ENCODE data around the gene ITFG2.

Gene ITFG2

DNA sequence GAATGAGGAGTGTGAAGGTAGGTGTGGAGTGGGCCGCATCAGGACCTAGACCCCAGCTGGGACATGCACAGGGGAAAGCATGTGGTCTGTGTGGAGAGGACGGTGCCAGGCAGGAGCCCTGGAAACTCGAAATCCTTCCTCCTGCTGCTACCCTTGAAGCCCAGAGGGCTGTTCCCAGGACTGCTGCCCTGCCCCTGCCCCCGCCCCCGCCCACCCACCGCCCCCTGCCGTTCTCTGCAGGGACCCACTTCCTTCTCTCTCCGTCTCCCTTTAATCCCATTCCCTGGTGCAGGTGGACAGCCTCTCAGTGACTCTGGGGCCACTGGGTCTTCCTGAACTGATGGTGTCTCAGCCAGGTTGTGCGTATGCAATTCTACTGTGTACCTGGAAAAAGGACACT, 8.0 kb downstream of the ITFG2 start:
- H3K4me3 ChIP-seq (replicated peaks; ENCODE audit: low read depth, low read length), result no peak overlapping the region
- peaks cover 42% of the 10 kb centered on the region for H3K36me3 ChIP-seq (ENCODE audit: control insufficient read depth, insufficient read depth, low read length)
- DNase-seq (ENCODE audit: extremely low read depth, insufficient read length), result no peak
- no peak for TF ChIP-seq CTCF (IDR thresholded peaks at IDR 0.05; ENCODE audit: insufficient read depth, low read length, poor library complexity, severe bottlenecking)
- no peaks in the 10 kb centered on the region for H3K27me3 ChIP-seq (replicated peaks; ENCODE audit: control insufficient read depth, insufficient read depth, low read length)

- H3K36me3 ChIP-seq (ENCODE audit: control insufficient read depth, insufficient read depth, low read length), result peaks cover 46% of the 10 kb centered on the region
- no peaks in the 10 kb centered on the region for H3K27me3 ChIP-seq (replicated peaks; ENCODE audit: control insufficient read depth, insufficient read depth, low read length)
- H3K4me3 ChIP-seq (replicated peaks; ENCODE audit: low read depth, low read length), result no peak overlapping the region
- no peak for TF ChIP-seq CTCF (IDR thresholded peaks at IDR 0.05; ENCODE audit: insufficient read depth, low read length, poor library complexity, severe bottlenecking)
- no peak for DNase-seq (ENCODE audit: extremely low read depth, insufficient read length)
Measured at GRCh38 chr12:2823483-2823882, 11.0 kb downstream of the ITFG2 start.

DNA sequence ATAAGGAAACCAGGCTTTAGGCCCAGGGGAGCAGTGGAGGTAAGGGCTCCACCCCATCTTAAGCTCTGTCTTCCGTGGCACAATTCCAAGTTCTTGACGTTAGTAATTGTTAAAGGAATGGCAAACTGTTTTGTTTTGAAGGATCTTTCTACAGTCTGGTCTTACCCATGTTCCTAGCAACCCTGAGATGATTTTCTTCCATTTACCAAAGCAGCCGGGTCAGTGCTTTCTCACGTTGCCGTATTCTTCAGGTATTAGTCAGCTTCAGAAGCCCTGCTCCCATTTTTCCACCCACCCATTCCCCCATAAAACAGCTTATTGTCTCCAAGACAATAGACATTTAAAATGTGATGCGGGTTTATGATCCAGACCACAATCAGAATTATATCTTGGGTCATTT, 12.1 kb downstream of the ITFG2 start:
- TF ChIP-seq CTCF (IDR thresholded peaks at IDR 0.05; ENCODE audit: insufficient read depth, low read length, poor library complexity, severe bottlenecking), result no peak
- peaks cover 46% of the 10 kb centered on the region for H3K36me3 ChIP-seq (ENCODE audit: control insufficient read depth, insufficient read depth, low read length)

DNA sequence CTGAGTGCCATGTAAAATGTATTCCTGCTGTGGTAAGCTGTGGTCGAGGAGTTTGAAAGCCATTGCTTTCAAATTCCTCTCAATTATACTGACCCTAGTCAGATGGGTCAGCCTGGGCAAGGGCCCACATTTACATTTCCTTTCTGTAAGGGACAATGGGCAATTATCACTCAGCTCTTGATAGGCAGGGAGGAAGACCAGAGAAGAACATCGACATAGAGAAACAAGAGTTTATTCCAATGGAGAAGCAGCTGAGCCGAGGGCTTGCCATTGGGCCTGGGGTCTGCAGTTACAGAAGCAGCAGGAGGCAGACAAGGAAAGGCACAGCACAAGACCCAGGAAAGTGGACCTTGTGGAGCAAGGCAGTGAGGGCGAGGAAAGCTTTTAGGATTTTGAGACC, 12.7 kb downstream of the ITFG2 start:
- Histone ChIP-seq H3K4me3 (replicated peaks; ENCODE audit: low read depth, low read length) (no peak overlapping the region), H3K27me3 (replicated peaks; ENCODE audit: control insufficient read depth, insufficient read depth, low read length) (no peaks in the 10 kb centered on the region), H3K36me3 (ENCODE audit: control insufficient read depth, insufficient read depth, low read length) (peaks cover 43% of the 10 kb centered on the region)
- TF ChIP-seq CTCF (IDR thresholded peaks at IDR 0.05; ENCODE audit: insufficient read depth, low read length, poor library complexity, severe bottlenecking), result no peak
- no peak for DNase-seq (ENCODE audit: extremely low read depth, insufficient read length)

More for the DNA sequence above, 12.1 kb downstream of the ITFG2 start:
- no peak overlapping the region for H3K4me3 ChIP-seq (replicated peaks; ENCODE audit: low read depth, low read length)
- no peak for DNase-seq (ENCODE audit: extremely low read depth, insufficient read length)
- no peaks in the 10 kb centered on the region for H3K27me3 ChIP-seq (replicated peaks; ENCODE audit: control insufficient read depth, insufficient read depth, low read length)

DNA sequence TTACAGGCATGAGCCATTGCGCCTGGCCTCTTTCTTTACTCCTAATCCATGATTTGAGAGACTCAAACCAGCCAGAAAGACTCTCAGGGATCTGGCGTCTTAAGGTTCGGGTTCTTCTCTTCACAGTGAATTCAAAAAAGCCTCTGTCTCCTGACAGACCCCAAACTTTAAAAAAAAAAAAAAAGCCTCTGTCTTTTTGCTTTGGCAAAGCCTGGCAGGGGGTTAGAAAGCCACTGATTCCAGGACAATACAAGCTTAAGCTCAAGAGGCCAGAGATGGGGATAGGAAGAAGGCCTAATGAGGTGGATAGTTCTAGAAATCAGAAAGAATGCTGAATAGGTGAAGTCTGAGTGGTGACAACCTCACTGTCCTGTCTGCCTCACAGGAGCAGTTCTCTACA, 13.6 kb downstream of the ITFG2 start:
- Histone ChIP-seq H3K36me3 (ENCODE audit: control insufficient read depth, insufficient read depth, low read length) (peaks cover 41% of the 10 kb centered on the region), H3K27me3 (replicated peaks; ENCODE audit: control insufficient read depth, insufficient read depth, low read length) (no peaks in the 10 kb centered on the region), H3K4me3 (replicated peaks; ENCODE audit: low read depth, low read length) (no peak overlapping the region)
- TF ChIP-seq CTCF (IDR thresholded peaks at IDR 0.05; ENCODE audit: insufficient read depth, low read length, poor library complexity, severe bottlenecking), result no peak
- no peak for DNase-seq (ENCODE audit: extremely low read depth, insufficient read length)
